B cell (primary cell): ENCODE measurements around the gene ARAP1. TPM values are rescaled to one million over a fixed set of nuclear protein-coding genes. Genes with fewer than 3 reads are reported as not detected.

Experiments used
- ATAC-seq: fragments of 200-7000 bp; cut with Tn5 transposase; one replicate; pipeline ENCODE4 v1.10.0; 2021; ENCODE audit warnings: low read depth, mild to moderate bottlenecking, moderate number of reproducible peaks, moderate library complexity
- CTCF ChIA-PET: fragments of 350-600 bp; sonication (Branson Sonifier 250); formaldehyde crosslinking; loops from one replicate; lab custom pipeline; 2021; ENCODE audit warnings: antibody characterized with exemption, inconsistent platforms; lab: Charles Lee
- POLR2A ChIA-PET: fragments of 350-600 bp; sonication (Branson Sonifier 250); formaldehyde crosslinking; loops from one replicate; lab custom pipeline; 2021; ENCODE audit warnings: antibody characterized with exemption; lab: Charles Lee
- DNase-seq: peaks from one replicate; pipeline ENCODE4 v3.0.0; 2013
- H2AFZ ChIP-seq: 2 replicates; pipeline ENCODE4 v1.6.1; 2012; ENCODE audit warnings: mild to moderate bottlenecking, low read depth, low read length; ENCODE audit not compliant: insufficient read depth, poor library complexity, severe bottlenecking
- H3K27ac ChIP-seq, 2 donors: 1 replicate in 1 of 2; 2 replicates in 1 of 2; pipeline ENCODE4 v1.5.1; 2012 to 2013; ENCODE audit warnings: low read length in 2 of 2, mild to moderate bottlenecking in 2 of 2, moderate library complexity in 1 of 2
- H3K27me3 ChIP-seq, 4 experiments: fragments of 200-600 bp in 1 of 4; sonication (generic) in 1 of 4; replicated peaks in 1 of 4; 1 replicate in 2 of 4; 2 replicates in 2 of 4; pipeline versions ENCODE4 v1.6.1 to v1.7.0; 2013 to 2016; ENCODE audit warnings: low read length in 3 of 4, mild to moderate bottlenecking in 2 of 4, mixed read lengths in 1 of 4, moderate library complexity in 1 of 4; ENCODE audit not compliant: insufficient read depth in 4 of 4, control insufficient read depth in 3 of 4; ENCODE audit errors: control extremely low read depth in 1 of 4
- H3K36me3 ChIP-seq, 2 experiments: replicated peaks in 1 of 2; 1 replicate in 1 of 2; 2 replicates in 1 of 2; pipeline versions ENCODE4 v1.6.1 to v1.7.1; 2013; ENCODE audit warnings: low read length in 1 of 2; ENCODE audit not compliant: insufficient read depth in 2 of 2, control insufficient read depth in 1 of 2; ENCODE audit errors: control extremely low read depth in 1 of 2, extremely low read depth in 1 of 2
- H3K4me1 ChIP-seq, 2 donors: fragments of 200-600 bp in 1 of 2; sonication (generic) in 1 of 2; 1 replicate in 1 of 2; 2 replicates in 1 of 2; pipeline versions ENCODE4 v1.5.1 to v1.6.1; 2013 to 2017; ENCODE audit warnings: low read length in 2 of 2; ENCODE audit not compliant: control insufficient read depth in 2 of 2, insufficient read depth in 2 of 2
- H3K4me2 ChIP-seq: replicated peaks from 2 replicates; pipeline ENCODE3; 2012; ENCODE audit warnings: mild to moderate bottlenecking, low read depth, low read length; ENCODE audit not compliant: poor library complexity, severe bottlenecking
- H3K4me3 ChIP-seq, 5 experiments: fragments of 200-600 bp in 1 of 5; sonication (generic) in 1 of 5; 1 replicate in 3 of 5; 2 replicates in 2 of 5; pipeline versions ENCODE4 v1.5.1 to v1.7.0; 2011 to 2016; ENCODE audit warnings: low read length in 4 of 5, mild to moderate bottlenecking in 4 of 5, low read depth in 2 of 5, control low read depth in 1 of 5, moderate library complexity in 1 of 5; ENCODE audit not compliant: insufficient read depth in 1 of 5; ENCODE audit errors: control extremely low read depth in 1 of 5, extremely low read depth in 1 of 5
- H3K79me2 ChIP-seq: fragments of 200-600 bp; sonication (generic); one replicate; pipeline ENCODE4 v1.6.0; 2016; ENCODE audit warnings: low read length; ENCODE audit not compliant: control insufficient read depth, insufficient read depth
- H3K9ac ChIP-seq: fragments of 200-600 bp; sonication (generic); 2 replicates; pipeline ENCODE4 v1.6.1; 2017; ENCODE audit warnings: mild to moderate bottlenecking, low read length, moderate library complexity
- H3K9me3 ChIP-seq, 3 donors: one replicate each; pipeline versions ENCODE4 v1.6.1 to v1.7.1; 2013; ENCODE audit warnings: low read length in 2 of 3; ENCODE audit not compliant: control insufficient read depth in 2 of 3, insufficient read depth in 1 of 3; ENCODE audit errors: control extremely low read depth in 1 of 3
- H4K20me1 ChIP-seq: 2 replicates; pipeline ENCODE4 v1.6.0; 2012; ENCODE audit warnings: mild to moderate bottlenecking, low read length; ENCODE audit not compliant: insufficient read depth, control insufficient read depth, poor library complexity, severe bottlenecking
- H3K27ac Mint-ChIP-seq: one replicate; pipeline ENCODE4 v1.8.0; 2021; ENCODE audit warnings: mixed read lengths
- H3K27me3 Mint-ChIP-seq: one replicate; pipeline ENCODE4 v1.8.0; 2021; ENCODE audit warnings: mixed read lengths
- H3K4me1 Mint-ChIP-seq: one replicate; pipeline ENCODE4 v1.8.0; 2021; ENCODE audit warnings: mixed read lengths
- H3K4me3 Mint-ChIP-seq: one replicate; pipeline ENCODE4 v1.8.0; 2021; ENCODE audit warnings: mixed read lengths
- H3K9me3 Mint-ChIP-seq: one replicate; pipeline ENCODE4 v1.8.0; 2022; ENCODE audit warnings: mixed read lengths; ENCODE audit not compliant: insufficient read depth
- CTCF ChIP-seq: fragments of 200-600 bp; IDR thresholded peaks from one replicate; pipeline ENCODE4 v1.8.0; 2022; ENCODE audit warnings: antibody characterized with exemption, mild to moderate bottlenecking
- EZH2 ChIP-seq: IDR thresholded peaks from 2 replicates; pipeline ENCODE4 v1.6.1; 2012; ENCODE audit warnings: borderline replicate concordance, low read depth, mild to moderate bottlenecking, moderate library complexity, low read length; ENCODE audit not compliant: insufficient read depth, poor library complexity, severe bottlenecking
- WGBS: methylation state at CpG from one replicate; pipeline ENCODE4 v1.1.5; 2013; ENCODE audit warnings: missing lambda C conversion rate; ENCODE audit not compliant: insufficient coverage; 5-methylcytosine and 5-hydroxymethylcytosine counted together
- intact Hi-C: fragments of 100-400 bp; cut with micrococcal nuclease; formaldehyde crosslinking; loops from one replicate; pipeline ENCODE4 v1.10.0; 2022
- polyA plus RNA-seq: library from polyadenylated mRNA; depleted of rRNA; stranded (reverse); fragments of >200 nt; gene quantifications from 2 replicates; pipeline ENCODE4 v1.2.3, GENCODE V29; 2012
- total RNA-seq, 2 donors: library from RNA; stranded (reverse); fragments of 120-200 nt in 1 of 2; gene quantifications; 1 replicate in 1 of 2; 2 replicates in 1 of 2; pipeline versions ENCODE4 v1.2.3 to v1.2.4, GENCODE V29; 2013 to 2022

Gene ARAP1
- total and polyA plus RNA-seq, 2 donors (not counting 1 experiment from before 2014, with no cell fraction given): 143 to 242 TPM

GRCh38 chr11:72793425-72794367 lies 41.5 kb upstream of the ARAP1 start, which contains the start of gene STARD10:
TSS of gene STARD10 (minus strand) at chr11:72794047. CDS start at chr11:72781181, 12,866 bp downstream.
- ATAC-seq (peak; percentile 94), DNase-seq (peak; percentile 98)
- Mint-ChIP-seq H3K9me3 (no peaks in the 10 kb centered on the region), H3K27ac (peak within 1 kb of the TSS; percentile 100), H3K4me3 (peak within 1 kb of the TSS; percentile 99), H3K4me1 (peaks cover 36% of the 10 kb centered on the region), H3K27me3 (no peaks in the 10 kb centered on the region)
- Histone ChIP-seq H4K20me1 (no peaks in the 10 kb centered on the region), H3K4me1 (peaks cover 19 to 28% of the 10 kb centered on the region in 2 donors), H3K27ac (peak within 1 kb of the TSS; percentile 94 to 97), H3K9ac (peak within 1 kb of the TSS; percentile 95), H3K79me2 (peaks cover 10% of the 10 kb centered on the region), H3K9me3 (no peaks in the 10 kb centered on the region), H3K27me3 (no peaks in the 10 kb centered on the region), H3K4me3 (peak within 1 kb of the TSS; percentile 60 to 98 (median 85)), H2AFZ (peak within 1 kb of the TSS; percentile 90), H3K4me2 (peak within 1 kb of the TSS; percentile 62), H3K36me3 (no peaks in the 10 kb centered on the region)
- ChIA-PET CTCF (interaction anchor here (0.7 to 10.6 kb wide), 28 partner anchors 9 to 457 kb away, joined by 3 to 390 read pairs (median 3); partner anchors contain the start of gene ATG16L2), POLR2A (interaction anchor here (0.7 to 4.8 kb wide), 10 partner anchors 12 to 349 kb away, joined by 4 to 39 read pairs (median 6); partner anchors contain the start of genes ATG16L2 and FCHSD2)
- intact Hi-C loops: loop anchor here (1.0 kb wide), 6 partner anchors 22 to 109 kb away; partner anchors contain the start of gene ARAP1
- under 1% methylated on average over 53 of the region's 55 CpGs for WGBS
- peak; percentile 94 for TF ChIP-seq CTCF
- no peak for TF ChIP-seq EZH2
